NCI-H524 treated with DMSO at 0.1 percent for 48 hours (cell line): ENCODE results near the gene IGFBP1.
"Not testable (repeated sequence)": the region's sequence is repeated elsewhere in the genome, so short reads cannot be mapped to it uniquely, and the experiment has no call there.

Experiments used
- DNase-seq: peaks from one replicate; lab custom pipeline; 2025; lab: John Stamatoyannopoulos, UW

IGFBP1 gene

GRCh38 chr7:45938626-45939302 is 50.5 kb downstream of the IGFBP1 start:
- DNase-seq: no peak

GRCh38 chr7:45939574-45939973 is 51.3 kb downstream of the IGFBP1 start:
- DNase-seq: no peak

DNA sequence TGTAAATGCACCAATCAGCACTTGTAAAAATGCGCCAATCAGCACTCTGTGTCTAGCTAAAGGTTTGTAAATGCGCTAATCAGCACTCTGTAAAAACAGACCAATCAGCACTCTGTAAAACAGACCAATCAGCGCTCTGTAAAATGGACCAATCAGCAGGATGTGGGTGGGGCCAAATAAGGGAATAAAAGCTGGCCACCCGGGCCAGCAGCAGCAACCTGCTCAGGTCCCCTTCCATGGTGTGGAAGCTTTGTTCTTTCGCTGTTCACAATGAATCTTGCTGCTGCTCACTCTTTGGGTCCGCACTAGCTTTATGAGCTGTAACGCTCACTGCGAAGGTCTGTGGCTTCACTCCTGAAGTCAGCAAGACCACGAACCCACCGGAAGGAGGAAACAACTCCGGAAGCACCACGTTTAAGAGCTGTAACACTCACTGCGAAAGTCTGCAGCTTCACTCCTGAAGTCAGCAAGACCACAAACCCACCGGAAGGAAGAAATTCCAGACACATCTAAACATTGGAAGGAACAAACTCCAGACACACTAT is 52.0 kb downstream of the IGFBP1 start:
- DNase-seq: not testable (repeated sequence)

- no peak for DNase-seq
These were observed 52.7 kb downstream of the IGFBP1 start for GRCh38 chr7:45940939-45941338.
